ENCODE data around the gene AR. TPM values are rescaled to one million over a fixed set of nuclear protein-coding genes. Genes with fewer than 3 reads are reported as not detected.
A peak's percentile ranks its signal among the peaks of the same experiment; 100 is the strongest.

AR gene
- total RNA-seq, 1 donor from 2014 or later, result 9.0 TPM

DNA sequence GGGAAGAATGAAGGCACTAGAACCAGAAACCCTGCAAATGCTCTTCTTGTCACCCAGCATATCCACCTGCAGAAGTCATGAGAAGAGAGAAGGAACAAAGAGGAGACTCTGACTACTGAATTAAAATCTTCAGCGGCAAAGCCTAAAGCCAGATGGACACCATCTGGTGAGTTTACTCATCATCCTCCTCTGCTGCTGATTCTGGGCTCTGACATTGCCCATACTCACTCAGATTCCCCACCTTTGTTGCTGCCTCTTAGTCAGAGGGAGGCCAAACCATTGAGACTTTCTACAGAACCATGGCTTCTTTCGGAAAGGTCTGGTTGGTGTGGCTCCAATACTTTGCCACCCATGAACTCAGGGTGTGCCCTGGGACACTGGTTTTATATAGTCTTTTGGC is 181.7 kb downstream of the AR start:
- Histone ChIP-seq H3K79me2 (ENCODE audit: insufficient read depth, low read length) (no peaks in the 10 kb centered on the region), H3K9me3 (ENCODE audit: insufficient read depth, low read depth, low read length) (no peaks in the 10 kb centered on the region), H3K36me3 (ENCODE audit: insufficient read depth, low read length) (no peaks in the 10 kb centered on the region), H2AFZ (ENCODE audit: low read depth, low read length) (no peak overlapping the region), H3K9ac (ENCODE audit: low read length) (no peak overlapping the region), H4K20me1 (ENCODE audit: insufficient read depth, low read length) (no peaks in the 10 kb centered on the region), H3K4me1 (ENCODE audit: insufficient read depth, low read length) (no peaks in the 10 kb centered on the region), H3K27ac (ENCODE audit: low read depth, low read length) (no peak overlapping the region), H3K27me3 (ENCODE audit: insufficient read depth, low read length) (no peaks in the 10 kb centered on the region), H3K4me2 (ENCODE audit: low read length) (no peak overlapping the region), H3K4me3 (ENCODE audit: insufficient read depth, low read depth, low read length) (no peak overlapping the region)
- no peak for DNase-seq (ENCODE audit: low read depth)
- Mint-ChIP-seq H3K27me3 (ENCODE audit: low read depth, unreplicated experiment) (no peaks in the 10 kb centered on the region), H3K4me1 (ENCODE audit: low read depth, unreplicated experiment) (peaks cover 18% of the 10 kb centered on the region), H3K27ac (ENCODE audit: unreplicated experiment) (no peak overlapping the region), H3K36me3 (ENCODE audit: low read depth, unreplicated experiment) (no peaks in the 10 kb centered on the region), H3K4me3 (ENCODE audit: unreplicated experiment) (no peak overlapping the region), H3K9me3 (ENCODE audit: unreplicated experiment) (peaks cover 1% of the 10 kb centered on the region)
- no peak for FAIRE-seq
- no peak for TF ChIP-seq EZH2 (IDR thresholded peaks at IDR 0.05; ENCODE audit: insufficient read depth, low read length)
- TF ChIP-seq, protein P1, sequence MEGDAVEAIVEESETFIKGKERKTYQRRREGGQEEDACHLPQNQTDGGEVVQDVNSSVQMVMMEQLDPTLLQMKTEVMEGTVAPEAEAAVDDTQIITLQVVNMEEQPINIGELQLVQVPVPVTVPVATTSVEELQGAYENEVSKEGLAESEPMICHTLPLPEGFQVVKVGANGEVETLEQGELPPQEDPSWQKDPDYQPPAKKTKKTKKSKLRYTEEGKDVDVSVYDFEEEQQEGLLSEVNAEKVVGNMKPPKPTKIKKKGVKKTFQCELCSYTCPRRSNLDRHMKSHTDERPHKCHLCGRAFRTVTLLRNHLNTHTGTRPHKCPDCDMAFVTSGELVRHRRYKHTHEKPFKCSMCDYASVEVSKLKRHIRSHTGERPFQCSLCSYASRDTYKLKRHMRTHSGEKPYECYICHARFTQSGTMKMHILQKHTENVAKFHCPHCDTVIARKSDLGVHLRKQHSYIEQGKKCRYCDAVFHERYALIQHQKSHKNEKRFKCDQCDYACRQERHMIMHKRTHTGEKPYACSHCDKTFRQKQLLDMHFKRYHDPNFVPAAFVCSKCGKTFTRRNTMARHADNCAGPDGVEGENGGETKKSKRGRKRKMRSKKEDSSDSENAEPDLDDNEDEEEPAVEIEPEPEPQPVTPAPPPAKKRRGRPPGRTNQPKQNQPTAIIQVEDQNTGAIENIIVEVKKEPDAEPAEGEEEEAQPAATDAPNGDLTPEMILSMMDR (IDR thresholded peaks at IDR 0.05; ENCODE audit: insufficient read depth, low read depth, low read length), result no peak

DNA sequence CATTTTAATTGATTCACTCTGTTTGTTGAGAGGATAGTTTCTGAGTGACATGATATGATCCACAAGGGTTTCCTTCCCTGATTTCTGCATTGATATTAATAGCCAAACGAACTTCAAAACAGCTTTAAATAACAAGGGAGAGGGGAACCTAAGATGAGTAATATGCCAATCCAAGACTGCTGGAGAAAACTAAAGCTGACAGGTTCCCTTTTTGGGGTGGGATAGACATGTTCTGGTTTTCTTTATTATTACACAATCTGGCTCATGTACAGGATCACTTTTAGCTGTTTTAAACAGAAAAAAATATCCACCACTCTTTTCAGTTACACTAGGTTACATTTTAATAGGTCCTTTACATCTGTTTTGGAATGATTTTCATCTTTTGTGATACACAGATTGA is 182.2 kb downstream of the AR start:
- Mint-ChIP-seq H3K4me3 (ENCODE audit: unreplicated experiment) (no peak overlapping the region), H3K9me3 (ENCODE audit: unreplicated experiment) (peaks cover 1% of the 10 kb centered on the region), H3K36me3 (ENCODE audit: low read depth, unreplicated experiment) (no peaks in the 10 kb centered on the region), H3K4me1 (ENCODE audit: low read depth, unreplicated experiment) (peaks cover 13% of the 10 kb centered on the region), H3K27ac (ENCODE audit: unreplicated experiment) (no peak overlapping the region), H3K27me3 (ENCODE audit: low read depth, unreplicated experiment) (no peaks in the 10 kb centered on the region)
- Histone ChIP-seq H3K27ac (ENCODE audit: low read depth, low read length) (no peak overlapping the region), H3K4me2 (ENCODE audit: low read length) (no peak overlapping the region), H3K27me3 (ENCODE audit: insufficient read depth, low read length) (no peaks in the 10 kb centered on the region), H4K20me1 (ENCODE audit: insufficient read depth, low read length) (no peaks in the 10 kb centered on the region), H3K36me3 (ENCODE audit: insufficient read depth, low read length) (no peaks in the 10 kb centered on the region), H2AFZ (ENCODE audit: low read depth, low read length) (no peak overlapping the region), H3K4me3 (ENCODE audit: insufficient read depth, low read depth, low read length) (no peak overlapping the region), H3K79me2 (ENCODE audit: insufficient read depth, low read length) (no peaks in the 10 kb centered on the region), H3K9me3 (ENCODE audit: insufficient read depth, low read depth, low read length) (no peaks in the 10 kb centered on the region), H3K9ac (ENCODE audit: low read length) (no peak overlapping the region), H3K4me1 (ENCODE audit: insufficient read depth, low read length) (no peaks in the 10 kb centered on the region)
- FAIRE-seq (no peak), DNase-seq (ENCODE audit: low read depth) (no peak)
- TF ChIP-seq, protein P1 (IDR thresholded peaks at IDR 0.05; ENCODE audit: insufficient read depth, low read depth, low read length), result no peak
- no peak for TF ChIP-seq EZH2 (IDR thresholded peaks at IDR 0.05; ENCODE audit: insufficient read depth, low read length)

DNA sequence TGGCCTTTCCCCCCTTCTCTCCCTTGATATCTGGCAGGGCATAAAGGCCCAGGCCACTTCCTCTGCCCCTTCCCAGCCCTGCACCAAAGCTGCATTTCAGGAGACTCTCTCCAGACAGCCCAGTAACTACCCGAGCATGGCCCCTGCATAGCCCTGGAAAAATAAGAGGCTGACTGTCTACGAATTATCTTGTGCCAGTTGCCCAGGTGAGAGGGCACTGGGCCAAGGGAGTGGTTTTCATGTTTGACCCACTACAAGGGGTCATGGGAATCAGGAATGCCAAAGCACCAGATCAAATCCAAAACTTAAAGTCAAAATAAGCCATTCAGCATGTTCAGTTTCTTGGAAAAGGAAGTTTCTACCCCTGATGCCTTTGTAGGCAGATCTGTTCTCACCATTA is 183.8 kb downstream of the AR start:
- H3K4me3 Mint-ChIP-seq (ENCODE audit: unreplicated experiment), result no peak overlapping the region
- no peak overlapping the region for H2AFZ ChIP-seq (ENCODE audit: low read depth, low read length)
- no peaks in the 10 kb centered on the region for H3K4me1 ChIP-seq (ENCODE audit: insufficient read depth, low read length)
- peaks cover 1% of the 10 kb centered on the region for H3K9me3 Mint-ChIP-seq (ENCODE audit: unreplicated experiment)
- H3K27me3 ChIP-seq (ENCODE audit: insufficient read depth, low read length), result no peaks in the 10 kb centered on the region
- no peaks in the 10 kb centered on the region for H4K20me1 ChIP-seq (ENCODE audit: insufficient read depth, low read length)
- H3K27me3 Mint-ChIP-seq (ENCODE audit: low read depth, unreplicated experiment), result no peaks in the 10 kb centered on the region
- no peak overlapping the region for H3K27ac Mint-ChIP-seq (ENCODE audit: unreplicated experiment)
- H3K9ac ChIP-seq (ENCODE audit: low read length), result no peak overlapping the region
- H3K79me2 ChIP-seq (ENCODE audit: insufficient read depth, low read length), result no peaks in the 10 kb centered on the region
- H3K4me2 ChIP-seq (ENCODE audit: low read length), result no peak overlapping the region
- H3K27ac ChIP-seq (ENCODE audit: low read depth, low read length), result no peak overlapping the region
- DNase-seq (ENCODE audit: low read depth) (no peak), FAIRE-seq (peak; percentile 39)
- H3K4me1 Mint-ChIP-seq (ENCODE audit: low read depth, unreplicated experiment), result peaks cover 9% of the 10 kb centered on the region
- no peaks in the 10 kb centered on the region for H3K9me3 ChIP-seq (ENCODE audit: insufficient read depth, low read depth, low read length)
- no peak overlapping the region for H3K4me3 ChIP-seq (ENCODE audit: insufficient read depth, low read depth, low read length)
- no peak for TF ChIP-seq EZH2 (IDR thresholded peaks at IDR 0.05; ENCODE audit: insufficient read depth, low read length)
- TF ChIP-seq, protein P1 (IDR thresholded peaks at IDR 0.05; ENCODE audit: insufficient read depth, low read depth, low read length), result no peak
- H3K36me3 ChIP-seq (ENCODE audit: insufficient read depth, low read length), result no peaks in the 10 kb centered on the region
- H3K36me3 Mint-ChIP-seq (ENCODE audit: low read depth, unreplicated experiment), result no peaks in the 10 kb centered on the region
